ENCODE data around the gene RNF213.

Gene RNF213

DNA sequence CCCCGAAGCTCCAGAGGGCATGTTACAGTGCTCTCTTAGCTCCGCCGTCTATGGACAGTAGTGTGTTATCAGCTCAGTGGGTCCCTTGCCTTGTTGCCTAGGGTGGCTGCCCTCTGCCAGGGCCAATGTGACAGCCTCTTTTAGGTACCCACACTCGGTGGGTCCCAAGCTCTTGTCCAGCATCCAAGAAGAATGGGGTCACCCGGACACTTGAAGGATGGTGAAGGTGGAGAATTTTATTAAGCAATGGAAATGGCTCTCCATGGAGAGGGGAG lies 57.0 kb downstream of the RNF213 start:
- no peak for TF ChIP-seq SUZ12 (IDR thresholded peaks at IDR 0.05; ENCODE audit: extremely low read depth, insufficient read depth, insufficient read length)
- no peak for TF ChIP-seq ZNF274 (IDR thresholded peaks at IDR 0.05; ENCODE audit: low read depth, low read length)
- no peak for TF ChIP-seq YY1 (IDR thresholded peaks at IDR 0.05; ENCODE audit: insufficient read depth, insufficient read length)
- Histone ChIP-seq H3K4me3 (ENCODE audit: insufficient read length, low read depth) (no peak overlapping the region), H3K9ac (ENCODE audit: insufficient read length, low read depth) (no peak overlapping the region), H3K27me3 (ENCODE audit: insufficient read depth, insufficient read length) (no peaks in the 10 kb centered on the region), H3K9me3 (ENCODE audit: insufficient read depth, low read length) (peaks cover 6% of the 10 kb centered on the region), H3K4me1 (ENCODE audit: insufficient read depth, insufficient read length) (no peaks in the 10 kb centered on the region), H3K36me3 (ENCODE audit: insufficient read depth, insufficient read length, low read length) (peaks cover 71% of the 10 kb centered on the region)
- DNase-seq (ENCODE audit: low read depth, low spot score) = no peak

DNA sequence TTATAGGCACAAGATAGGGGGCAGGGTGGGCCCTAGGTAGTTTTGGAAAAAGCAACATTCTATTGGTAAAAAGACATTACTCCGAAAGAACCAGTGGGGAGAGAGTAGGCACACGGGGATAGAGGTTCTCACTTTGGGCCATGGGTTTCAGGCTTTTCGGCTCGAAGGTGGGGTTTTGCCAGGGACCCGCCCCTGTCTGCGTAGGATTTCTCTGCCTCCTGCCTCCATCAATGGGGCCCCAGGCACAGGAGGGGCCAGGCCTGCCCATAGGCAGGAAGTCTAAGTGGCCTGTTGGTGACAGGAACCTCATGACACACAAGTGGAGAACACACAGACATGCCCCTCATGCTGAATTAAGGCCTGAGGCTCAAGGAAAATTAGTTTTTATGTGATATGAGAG lies 57.5 kb downstream of the RNF213 start:
- H3K4me3 ChIP-seq (ENCODE audit: insufficient read length, low read depth) = no peak overlapping the region
- no peak for DNase-seq (ENCODE audit: low read depth, low spot score)
- H3K4me1 ChIP-seq (ENCODE audit: insufficient read depth, insufficient read length) = no peaks in the 10 kb centered on the region
- H3K27me3 ChIP-seq (ENCODE audit: insufficient read depth, insufficient read length) = no peaks in the 10 kb centered on the region
- peaks cover 12% of the 10 kb centered on the region for H3K9me3 ChIP-seq (ENCODE audit: insufficient read depth, low read length)
- no peak for TF ChIP-seq YY1 (IDR thresholded peaks at IDR 0.05; ENCODE audit: insufficient read depth, insufficient read length)
- no peak for TF ChIP-seq ZNF274 (IDR thresholded peaks at IDR 0.05; ENCODE audit: low read depth, low read length)
- TF ChIP-seq SUZ12 (IDR thresholded peaks at IDR 0.05; ENCODE audit: extremely low read depth, insufficient read depth, insufficient read length) = no peak
- no peak overlapping the region for H3K9ac ChIP-seq (ENCODE audit: insufficient read length, low read depth)
- H3K36me3 ChIP-seq (ENCODE audit: insufficient read depth, insufficient read length, low read length) = peaks cover 69% of the 10 kb centered on the region

DNA sequence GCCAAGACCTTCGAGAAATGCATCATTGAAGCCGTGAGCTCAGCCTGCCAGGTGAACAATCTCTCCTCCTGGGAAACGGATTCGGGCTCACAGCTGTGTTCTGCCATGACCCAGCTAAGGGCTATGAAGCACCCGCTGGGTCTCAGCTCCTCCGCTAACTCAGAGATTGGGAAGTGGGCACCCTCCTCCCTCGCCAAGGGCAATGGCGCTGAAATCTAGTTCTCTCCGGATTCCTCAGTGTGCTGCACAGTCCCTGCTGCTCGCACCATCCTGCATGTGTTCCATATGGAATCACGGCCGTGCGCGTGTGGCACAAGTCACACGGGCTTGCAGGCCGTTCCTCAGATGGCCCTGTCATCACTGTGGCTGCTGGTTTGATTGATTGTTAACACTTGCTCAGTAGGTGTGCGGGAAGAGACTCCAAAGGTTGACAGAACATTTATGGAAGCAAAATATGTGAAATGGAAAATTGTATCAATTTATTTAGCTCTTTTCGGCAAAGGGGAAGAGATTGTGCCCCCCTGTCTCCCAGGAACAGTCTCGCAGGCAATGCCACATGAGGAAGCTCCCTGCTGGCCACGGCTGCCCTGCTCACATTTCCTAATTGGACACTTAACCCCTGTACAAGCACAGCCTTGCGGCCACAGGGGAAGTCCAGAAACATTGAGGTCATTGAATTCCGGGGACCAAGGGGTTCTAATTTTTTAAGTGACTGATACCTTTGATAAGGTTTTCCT lies 58.8 kb downstream of the RNF213 start:
- no peak for TF ChIP-seq ZNF274 (IDR thresholded peaks at IDR 0.05; ENCODE audit: low read depth, low read length)
- TF ChIP-seq SUZ12 (IDR thresholded peaks at IDR 0.05; ENCODE audit: extremely low read depth, insufficient read depth, insufficient read length) = no peak
- TF ChIP-seq YY1 (IDR thresholded peaks at IDR 0.05; ENCODE audit: insufficient read depth, insufficient read length) = no peak
- H3K36me3 ChIP-seq (ENCODE audit: insufficient read depth, insufficient read length, low read length) = peaks cover 63% of the 10 kb centered on the region

DNA sequence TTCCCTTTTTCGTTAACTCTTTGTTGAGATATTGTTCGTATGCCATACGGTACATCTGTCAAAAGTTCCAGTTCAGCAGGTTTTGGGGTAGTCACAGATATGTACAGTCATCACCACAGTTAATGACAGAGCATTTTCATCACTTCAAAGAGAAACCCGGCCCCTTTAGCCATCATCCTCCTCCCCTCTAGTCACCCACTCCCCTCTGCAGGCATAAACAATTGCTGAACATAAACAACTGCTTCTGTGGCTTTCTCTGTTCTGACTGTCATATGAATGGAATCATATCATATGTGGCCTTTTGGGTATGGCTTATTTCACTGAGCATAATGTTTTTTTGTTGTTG lies 59.3 kb downstream of the RNF213 start:
- Histone ChIP-seq H3K9me3 (ENCODE audit: insufficient read depth, low read length) (peaks cover 13% of the 10 kb centered on the region), H3K4me1 (ENCODE audit: insufficient read depth, insufficient read length) (no peaks in the 10 kb centered on the region), H3K9ac (ENCODE audit: insufficient read length, low read depth) (no peak overlapping the region), H3K36me3 (ENCODE audit: insufficient read depth, insufficient read length, low read length) (peaks cover 66% of the 10 kb centered on the region), H3K27me3 (ENCODE audit: insufficient read depth, insufficient read length) (no peaks in the 10 kb centered on the region), H3K4me3 (ENCODE audit: insufficient read length, low read depth) (no peak overlapping the region)
- DNase-seq (ENCODE audit: low read depth, low spot score) = no peak
- TF ChIP-seq SUZ12 (IDR thresholded peaks at IDR 0.05; ENCODE audit: extremely low read depth, insufficient read depth, insufficient read length) = no peak
- TF ChIP-seq YY1 (IDR thresholded peaks at IDR 0.05; ENCODE audit: insufficient read depth, insufficient read length) = no peak
- TF ChIP-seq ZNF274 (IDR thresholded peaks at IDR 0.05; ENCODE audit: low read depth, low read length) = no peak

More for the DNA sequence above, 58.8 kb downstream of the RNF213 start:
- H3K9ac ChIP-seq (ENCODE audit: insufficient read length, low read depth) = no peak overlapping the region
- no peaks in the 10 kb centered on the region for H3K4me1 ChIP-seq (ENCODE audit: insufficient read depth, insufficient read length)
- H3K9me3 ChIP-seq (ENCODE audit: insufficient read depth, low read length) = peaks cover 13% of the 10 kb centered on the region
- no peaks in the 10 kb centered on the region for H3K27me3 ChIP-seq (ENCODE audit: insufficient read depth, insufficient read length)
- no peak overlapping the region for H3K4me3 ChIP-seq (ENCODE audit: insufficient read length, low read depth)
- DNase-seq (ENCODE audit: low read depth, low spot score) = no peak

DNA sequence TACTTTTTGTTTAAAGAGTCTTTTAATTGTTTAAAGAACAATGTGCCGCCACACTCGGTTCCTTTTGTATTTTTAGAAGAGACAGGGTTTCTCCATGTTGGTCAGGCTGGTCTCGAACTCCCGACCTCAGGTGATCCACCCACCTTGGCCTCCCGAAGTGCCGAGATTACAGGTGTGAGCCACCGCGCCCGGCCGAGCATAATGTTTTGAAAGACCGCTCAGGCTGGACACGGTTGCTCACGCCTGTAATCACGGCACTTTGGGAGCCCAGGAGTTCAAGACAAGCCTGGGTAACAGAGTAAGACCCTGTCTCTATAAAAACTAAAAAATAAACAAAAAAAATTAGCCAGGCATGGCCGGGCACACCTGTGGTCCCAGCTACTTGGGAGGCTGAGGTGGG lies 59.8 kb downstream of the RNF213 start:
- TF ChIP-seq YY1 (IDR thresholded peaks at IDR 0.05; ENCODE audit: insufficient read depth, insufficient read length) (no peak), ZNF274 (IDR thresholded peaks at IDR 0.05; ENCODE audit: low read depth, low read length) (no peak), SUZ12 (IDR thresholded peaks at IDR 0.05; ENCODE audit: extremely low read depth, insufficient read depth, insufficient read length) (no peak)
- Histone ChIP-seq H3K4me3 (ENCODE audit: insufficient read length, low read depth) (no peak overlapping the region), H3K9ac (ENCODE audit: insufficient read length, low read depth) (no peak overlapping the region), H3K27me3 (ENCODE audit: insufficient read depth, insufficient read length) (no peaks in the 10 kb centered on the region), H3K9me3 (ENCODE audit: insufficient read depth, low read length) (peaks cover 13% of the 10 kb centered on the region), H3K36me3 (ENCODE audit: insufficient read depth, insufficient read length, low read length) (peaks cover 68% of the 10 kb centered on the region), H3K4me1 (ENCODE audit: insufficient read depth, insufficient read length) (no peaks in the 10 kb centered on the region)
- DNase-seq (ENCODE audit: low read depth, low spot score) = no peak

DNA sequence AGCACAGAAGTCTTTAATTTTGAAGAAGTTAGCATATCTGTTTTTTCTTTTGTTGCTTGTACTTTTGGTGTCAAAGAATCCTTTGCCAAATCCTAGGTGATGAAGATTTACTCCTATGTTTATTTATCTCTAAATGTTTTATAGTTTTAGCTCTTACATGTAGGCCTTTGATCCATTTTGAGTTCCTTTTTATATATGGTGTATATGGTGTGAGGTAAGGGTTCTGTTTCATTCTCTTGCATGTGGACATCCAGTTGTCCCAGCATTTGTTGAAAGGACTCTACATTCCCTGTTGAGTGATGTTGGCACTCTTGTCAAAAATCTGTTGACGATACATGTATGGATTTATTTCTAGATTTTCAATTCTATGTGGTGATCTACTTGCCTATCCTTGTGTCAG lies 62.2 kb downstream of the RNF213 start:
- no peak overlapping the region for H3K4me3 ChIP-seq (ENCODE audit: insufficient read length, low read depth)
- TF ChIP-seq SUZ12 (IDR thresholded peaks at IDR 0.05; ENCODE audit: extremely low read depth, insufficient read depth, insufficient read length) (no peak), YY1 (IDR thresholded peaks at IDR 0.05; ENCODE audit: insufficient read depth, insufficient read length) (no peak), ZNF274 (IDR thresholded peaks at IDR 0.05; ENCODE audit: low read depth, low read length) (no peak)
- no peaks in the 10 kb centered on the region for H3K27me3 ChIP-seq (ENCODE audit: insufficient read depth, insufficient read length)
- no peaks in the 10 kb centered on the region for H3K4me1 ChIP-seq (ENCODE audit: insufficient read depth, insufficient read length)
- H3K9me3 ChIP-seq (ENCODE audit: insufficient read depth, low read length) = peaks cover 13% of the 10 kb centered on the region
- DNase-seq (ENCODE audit: low read depth, low spot score) = no peak
- H3K9ac ChIP-seq (ENCODE audit: insufficient read length, low read depth) = no peak overlapping the region
- H3K36me3 ChIP-seq (ENCODE audit: insufficient read depth, insufficient read length, low read length) = peaks cover 57% of the 10 kb centered on the region

DNA sequence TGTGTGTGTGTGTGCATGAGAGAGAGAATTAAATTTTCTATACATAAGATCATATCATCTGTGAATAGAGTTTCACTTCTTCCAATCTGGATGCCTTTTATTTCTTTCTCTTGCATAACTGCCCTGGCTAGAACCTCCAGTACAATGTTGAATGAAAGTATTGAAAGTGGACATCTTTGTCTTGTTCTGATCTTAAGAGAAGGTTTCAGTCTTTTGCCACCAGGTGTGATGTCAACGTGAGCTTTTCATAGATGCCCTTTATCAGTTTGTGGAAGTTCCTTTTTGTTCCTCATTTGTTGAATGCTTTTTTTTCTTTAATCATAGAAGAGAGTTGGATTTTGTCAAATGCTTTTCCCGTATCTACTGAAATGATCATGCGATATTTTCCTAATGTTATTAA lies 63.3 kb downstream of the RNF213 start:
- Histone ChIP-seq H3K4me1 (ENCODE audit: insufficient read depth, insufficient read length) (no peaks in the 10 kb centered on the region), H3K27me3 (ENCODE audit: insufficient read depth, insufficient read length) (no peaks in the 10 kb centered on the region), H3K36me3 (ENCODE audit: insufficient read depth, insufficient read length, low read length) (peaks cover 61% of the 10 kb centered on the region), H3K9me3 (ENCODE audit: insufficient read depth, low read length) (peaks cover 13% of the 10 kb centered on the region), H3K9ac (ENCODE audit: insufficient read length, low read depth) (no peak overlapping the region), H3K4me3 (ENCODE audit: insufficient read length, low read depth) (no peak overlapping the region)
- TF ChIP-seq SUZ12 (IDR thresholded peaks at IDR 0.05; ENCODE audit: extremely low read depth, insufficient read depth, insufficient read length) = no peak
- no peak for TF ChIP-seq YY1 (IDR thresholded peaks at IDR 0.05; ENCODE audit: insufficient read depth, insufficient read length)
- no peak for TF ChIP-seq ZNF274 (IDR thresholded peaks at IDR 0.05; ENCODE audit: low read depth, low read length)
- DNase-seq (ENCODE audit: low read depth, low spot score) = no peak
